GM12892 (cell line): ENCODE results near the gene CDH11.

Source experiments
- POLR2A ChIP-seq: IDR thresholded peaks from 2 replicates; pipeline ENCODE4 v1.6.1; 2011; ENCODE audit warnings: low read depth, low read length, control low read depth
- POLR2AphosphoS5 ChIP-seq: IDR thresholded peaks from 2 replicates; pipeline ENCODE4 v1.6.1; 2011; ENCODE audit warnings: low read depth, low read length, control low read depth
- TAF1 ChIP-seq: IDR thresholded peaks from 2 replicates; pipeline ENCODE4 v1.6.1; 2011; ENCODE audit warnings: low read depth, mild to moderate bottlenecking, control low read depth, low read length, borderline replicate concordance

GRCh38 chr16:65102326-65102725 is 19.5 kb downstream of the CDH11 start:
- TF ChIP-seq POLR2A (no peak), POLR2AphosphoS5 (no peak), TAF1 (no peak)
